B cell (primary cell): Measurements from ENCODE around the gene SLC4A11. TPM values are rescaled to one million over a fixed set of nuclear protein-coding genes. Genes with fewer than 3 reads are reported as not detected.

Experiments used
- ATAC-seq: fragments of 200-7000 bp; cut with Tn5 transposase; one replicate; pipeline ENCODE4 v1.10.0; 2021; ENCODE audit warnings: low read depth, mild to moderate bottlenecking, moderate number of reproducible peaks, moderate library complexity
- CTCF ChIA-PET: fragments of 350-600 bp; sonication (Branson Sonifier 250); formaldehyde crosslinking; loops from one replicate; lab custom pipeline; 2021; ENCODE audit warnings: antibody characterized with exemption, inconsistent platforms; lab: Charles Lee
- POLR2A ChIA-PET: fragments of 350-600 bp; sonication (Branson Sonifier 250); formaldehyde crosslinking; loops from one replicate; lab custom pipeline; 2021; ENCODE audit warnings: antibody characterized with exemption; lab: Charles Lee
- DNase-seq: peaks from one replicate; pipeline ENCODE4 v3.0.0; 2013
- H2AFZ ChIP-seq: 2 replicates; pipeline ENCODE4 v1.6.1; 2012; ENCODE audit warnings: mild to moderate bottlenecking, low read depth, low read length; ENCODE audit not compliant: insufficient read depth, poor library complexity, severe bottlenecking
- H3K27ac ChIP-seq, 2 donors: 1 replicate in 1 of 2; 2 replicates in 1 of 2; pipeline ENCODE4 v1.5.1; 2012 to 2013; ENCODE audit warnings: low read length in 2 of 2, mild to moderate bottlenecking in 2 of 2, moderate library complexity in 1 of 2
- H3K27me3 ChIP-seq, 4 experiments: fragments of 200-600 bp in 1 of 4; sonication (generic) in 1 of 4; replicated peaks in 1 of 4; 1 replicate in 2 of 4; 2 replicates in 2 of 4; pipeline versions ENCODE4 v1.6.1 to v1.7.0; 2013 to 2016; ENCODE audit warnings: low read length in 3 of 4, mild to moderate bottlenecking in 2 of 4, mixed read lengths in 1 of 4, moderate library complexity in 1 of 4; ENCODE audit not compliant: insufficient read depth in 4 of 4, control insufficient read depth in 3 of 4; ENCODE audit errors: control extremely low read depth in 1 of 4
- H3K36me3 ChIP-seq, 2 experiments: replicated peaks in 1 of 2; 1 replicate in 1 of 2; 2 replicates in 1 of 2; pipeline versions ENCODE4 v1.6.1 to v1.7.1; 2013; ENCODE audit warnings: low read length in 1 of 2; ENCODE audit not compliant: insufficient read depth in 2 of 2, control insufficient read depth in 1 of 2; ENCODE audit errors: control extremely low read depth in 1 of 2, extremely low read depth in 1 of 2
- H3K4me1 ChIP-seq, 2 donors: fragments of 200-600 bp in 1 of 2; sonication (generic) in 1 of 2; 1 replicate in 1 of 2; 2 replicates in 1 of 2; pipeline versions ENCODE4 v1.5.1 to v1.6.1; 2013 to 2017; ENCODE audit warnings: low read length in 2 of 2; ENCODE audit not compliant: control insufficient read depth in 2 of 2, insufficient read depth in 2 of 2
- H3K4me2 ChIP-seq: replicated peaks from 2 replicates; pipeline ENCODE3; 2012; ENCODE audit warnings: mild to moderate bottlenecking, low read depth, low read length; ENCODE audit not compliant: poor library complexity, severe bottlenecking
- H3K4me3 ChIP-seq, 5 experiments: fragments of 200-600 bp in 1 of 5; sonication (generic) in 1 of 5; 1 replicate in 3 of 5; 2 replicates in 2 of 5; pipeline versions ENCODE4 v1.5.1 to v1.7.0; 2011 to 2016; ENCODE audit warnings: low read length in 4 of 5, mild to moderate bottlenecking in 4 of 5, low read depth in 2 of 5, control low read depth in 1 of 5, moderate library complexity in 1 of 5; ENCODE audit not compliant: insufficient read depth in 1 of 5; ENCODE audit errors: control extremely low read depth in 1 of 5, extremely low read depth in 1 of 5
- H3K79me2 ChIP-seq: fragments of 200-600 bp; sonication (generic); one replicate; pipeline ENCODE4 v1.6.0; 2016; ENCODE audit warnings: low read length; ENCODE audit not compliant: control insufficient read depth, insufficient read depth
- H3K9ac ChIP-seq: fragments of 200-600 bp; sonication (generic); 2 replicates; pipeline ENCODE4 v1.6.1; 2017; ENCODE audit warnings: mild to moderate bottlenecking, low read length, moderate library complexity
- H3K9me3 ChIP-seq, 3 donors: one replicate each; pipeline versions ENCODE4 v1.6.1 to v1.7.1; 2013; ENCODE audit warnings: low read length in 2 of 3; ENCODE audit not compliant: control insufficient read depth in 2 of 3, insufficient read depth in 1 of 3; ENCODE audit errors: control extremely low read depth in 1 of 3
- H4K20me1 ChIP-seq: 2 replicates; pipeline ENCODE4 v1.6.0; 2012; ENCODE audit warnings: mild to moderate bottlenecking, low read length; ENCODE audit not compliant: insufficient read depth, control insufficient read depth, poor library complexity, severe bottlenecking
- H3K27ac Mint-ChIP-seq: one replicate; pipeline ENCODE4 v1.8.0; 2021; ENCODE audit warnings: mixed read lengths
- H3K27me3 Mint-ChIP-seq: one replicate; pipeline ENCODE4 v1.8.0; 2021; ENCODE audit warnings: mixed read lengths
- H3K4me1 Mint-ChIP-seq: one replicate; pipeline ENCODE4 v1.8.0; 2021; ENCODE audit warnings: mixed read lengths
- H3K4me3 Mint-ChIP-seq: one replicate; pipeline ENCODE4 v1.8.0; 2021; ENCODE audit warnings: mixed read lengths
- H3K9me3 Mint-ChIP-seq: one replicate; pipeline ENCODE4 v1.8.0; 2022; ENCODE audit warnings: mixed read lengths; ENCODE audit not compliant: insufficient read depth
- CTCF ChIP-seq: fragments of 200-600 bp; IDR thresholded peaks from one replicate; pipeline ENCODE4 v1.8.0; 2022; ENCODE audit warnings: antibody characterized with exemption, mild to moderate bottlenecking
- EZH2 ChIP-seq: IDR thresholded peaks from 2 replicates; pipeline ENCODE4 v1.6.1; 2012; ENCODE audit warnings: borderline replicate concordance, low read depth, mild to moderate bottlenecking, moderate library complexity, low read length; ENCODE audit not compliant: insufficient read depth, poor library complexity, severe bottlenecking
- WGBS: methylation state at CpG from one replicate; pipeline ENCODE4 v1.1.5; 2013; ENCODE audit warnings: missing lambda C conversion rate; ENCODE audit not compliant: insufficient coverage; 5-methylcytosine and 5-hydroxymethylcytosine counted together
- intact Hi-C: fragments of 100-400 bp; cut with micrococcal nuclease; formaldehyde crosslinking; loops from one replicate; pipeline ENCODE4 v1.10.0; 2022
- polyA plus RNA-seq: library from polyadenylated mRNA; depleted of rRNA; stranded (reverse); fragments of >200 nt; gene quantifications from 2 replicates; pipeline ENCODE4 v1.2.3, GENCODE V29; 2012
- total RNA-seq, 2 donors: library from RNA; stranded (reverse); fragments of 120-200 nt in 1 of 2; gene quantifications; 1 replicate in 1 of 2; 2 replicates in 1 of 2; pipeline versions ENCODE4 v1.2.3 to v1.2.4, GENCODE V29; 2013 to 2022

The SLC4A11 gene
- total and polyA plus RNA-seq, 2 donors (not counting 1 experiment from before 2014, with no cell fraction given), result 0.85 to 1.6 TPM

- CTCF ChIA-PET, result no interaction called here
- 90% methylated on average over 8 of the region's 15 CpGs for WGBS
- peaks cover 16% of the 10 kb centered on the region for H3K27me3 Mint-ChIP-seq
- Histone ChIP-seq H3K9me3 (peaks cover 0 to under 1% (median 0%) of the 10 kb centered on the region in 3 donors), H3K4me1 (no peaks in the 10 kb centered on the region), H3K27me3 (peaks cover 0 to 27% (median 5%) of the 10 kb centered on the region in 4 experiments), H3K27ac (no peak overlapping the region), H2AFZ (no peak overlapping the region), H4K20me1 (no peaks in the 10 kb centered on the region), H3K4me3 (no peak overlapping the region), H3K36me3 (no peaks in the 10 kb centered on the region), H3K4me2 (no peak overlapping the region), H3K79me2 (no peaks in the 10 kb centered on the region), H3K9ac (no peak overlapping the region)
- TF ChIP-seq CTCF (no peak), EZH2 (no peak)
- no peak for DNase-seq
- H3K4me1 Mint-ChIP-seq, result peaks cover 3% of the 10 kb centered on the region
- no peak for ATAC-seq
- H3K4me3 Mint-ChIP-seq, result no peak overlapping the region
- H3K27ac Mint-ChIP-seq, result no peak overlapping the region
- POLR2A ChIA-PET, result no interaction called here
- intact Hi-C loops, result no loop called here
- no peaks in the 10 kb centered on the region for H3K9me3 Mint-ChIP-seq
Observed at GRCh38 chr20:3231889-3232588, 7.0 kb downstream of the SLC4A11 start.

- H3K9me3 Mint-ChIP-seq, result no peaks in the 10 kb centered on the region
- no peak overlapping the region for H3K27ac Mint-ChIP-seq
- DNase-seq (no peak), ATAC-seq (no peak)
- ChIA-PET CTCF (no interaction called here), POLR2A (no interaction called here)
- Histone ChIP-seq H3K4me2 (no peak overlapping the region), H3K79me2 (no peaks in the 10 kb centered on the region), H3K4me1 (no peaks in the 10 kb centered on the region), H2AFZ (no peak overlapping the region), H3K4me3 (no peak overlapping the region), H3K27ac (no peak overlapping the region), H3K9ac (no peak overlapping the region), H4K20me1 (no peaks in the 10 kb centered on the region), H3K27me3 (peaks cover 0 to 18% (median 2%) of the 10 kb centered on the region in 4 experiments), H3K9me3 (no peaks in the 10 kb centered on the region), H3K36me3 (no peaks in the 10 kb centered on the region)
- TF ChIP-seq CTCF, result no peak
- no peak for TF ChIP-seq EZH2
- H3K27me3 Mint-ChIP-seq, result peaks cover 9% of the 10 kb centered on the region
- H3K4me3 Mint-ChIP-seq, result no peak overlapping the region
- H3K4me1 Mint-ChIP-seq, result no peaks in the 10 kb centered on the region
- 94% methylated on average over 20 of the region's 21 CpGs for WGBS
- intact Hi-C loops, result no loop called here
Observed at GRCh38 chr20:3231116-3231515, 7.9 kb downstream of the SLC4A11 start.
